D721Med (cell line): Measurements from ENCODE around the gene WNT3.

Experiments used
- DNase-seq: peaks from one replicate; pipeline ENCODE4 v3.0.0; 2011; ENCODE audit warnings: low spot score; ENCODE audit not compliant: insufficient read length
- FAIRE-seq: peaks from 2 replicates; lab custom pipeline; 2011; peaks lifted over from hg19 to GRCh38; lab: Jason Lieb, UNC
- CTCF ChIP-seq: IDR thresholded peaks from 2 replicates; pipeline ENCODE4 v1.5.1; 2012; ENCODE audit warnings: mild to moderate bottlenecking, control low read depth; ENCODE audit not compliant: insufficient read depth; ENCODE audit errors: missing control alignments

WNT3 gene

GRCh38 chr17:46813920-46814319 lies 4.6 kb downstream of the WNT3 start:
- no peak for FAIRE-seq
- DNase-seq, result no peak
- no peak for TF ChIP-seq CTCF

GRCh38 chr17:46812624-46813318 lies 5.7 kb downstream of the WNT3 start:
- TF ChIP-seq CTCF, result no peak
- no peak for DNase-seq
- FAIRE-seq, result no peak

GRCh38 chr17:46811978-46812583 lies 6.4 kb downstream of the WNT3 start:
- FAIRE-seq (no peak), DNase-seq (no peak)
- no peak for TF ChIP-seq CTCF

- FAIRE-seq (no peak), DNase-seq (no peak)
- TF ChIP-seq CTCF, result no peak
Observed at GRCh38 chr17:46810837-46811236, 7.7 kb downstream of the WNT3 start.

GRCh38 chr17:46809110-46809571 lies 9.4 kb downstream of the WNT3 start:
- DNase-seq, result no peak
- no peak for FAIRE-seq
- no peak for TF ChIP-seq CTCF

GRCh38 chr17:46805771-46806170 lies 12.7 kb downstream of the WNT3 start:
- FAIRE-seq (no peak), DNase-seq (no peak)
- TF ChIP-seq CTCF, result no peak

GRCh38 chr17:46803544-46803943 lies 14.9 kb downstream of the WNT3 start:
- FAIRE-seq, result no peak
- no peak for TF ChIP-seq CTCF
- no peak for DNase-seq
